ENCODE measurements around the gene HSPA2.
"Not testable (repeated sequence)": the region's sequence is repeated elsewhere in the genome, so short reads cannot be mapped to it uniquely, and the experiment has no call there.

Gene HSPA2

DNA sequence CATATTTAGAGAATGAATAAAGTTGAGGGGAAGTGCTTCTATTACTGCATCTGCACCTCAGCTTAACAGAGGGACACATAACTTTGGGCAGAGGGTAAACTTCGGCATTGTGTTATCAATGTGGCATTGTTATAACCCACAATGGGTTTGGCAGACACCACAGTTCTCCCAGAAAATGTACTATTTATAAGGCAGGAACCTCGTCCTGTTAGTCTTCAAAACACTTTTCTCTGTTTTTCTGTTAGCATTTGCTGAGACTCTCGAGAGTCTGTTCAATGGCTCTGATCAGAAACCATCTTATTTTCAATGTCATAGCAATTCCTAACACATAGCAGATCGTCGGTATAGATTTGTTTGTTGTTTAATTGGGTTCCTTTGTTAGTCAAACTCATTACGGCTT, 23.2 kb downstream of the HSPA2 start:
- DNase-seq = no peak

DNA sequence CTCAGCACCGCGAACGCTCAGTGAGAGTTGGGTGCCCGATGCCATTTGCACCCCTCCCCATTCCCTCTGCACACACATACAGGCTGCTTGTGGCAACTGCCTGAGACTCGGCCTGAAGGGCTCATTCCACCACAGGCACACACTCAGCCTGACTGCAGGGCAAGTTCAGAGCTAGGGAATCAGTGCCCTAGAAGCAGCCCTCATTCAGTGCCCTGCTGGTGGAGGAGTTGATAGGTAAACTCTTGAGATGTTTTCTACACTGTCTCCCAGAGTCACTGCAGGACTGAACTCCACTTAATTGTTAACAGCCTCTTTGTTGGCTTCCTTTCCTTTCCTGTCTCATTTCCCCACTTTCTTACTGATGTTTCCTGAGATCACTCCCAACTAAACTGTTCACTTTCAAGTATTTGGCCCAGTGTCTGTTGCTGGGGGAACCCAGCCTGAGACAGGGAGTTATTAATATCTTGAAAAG, 26.1 kb downstream of the HSPA2 start:
- no peak for DNase-seq

DNA sequence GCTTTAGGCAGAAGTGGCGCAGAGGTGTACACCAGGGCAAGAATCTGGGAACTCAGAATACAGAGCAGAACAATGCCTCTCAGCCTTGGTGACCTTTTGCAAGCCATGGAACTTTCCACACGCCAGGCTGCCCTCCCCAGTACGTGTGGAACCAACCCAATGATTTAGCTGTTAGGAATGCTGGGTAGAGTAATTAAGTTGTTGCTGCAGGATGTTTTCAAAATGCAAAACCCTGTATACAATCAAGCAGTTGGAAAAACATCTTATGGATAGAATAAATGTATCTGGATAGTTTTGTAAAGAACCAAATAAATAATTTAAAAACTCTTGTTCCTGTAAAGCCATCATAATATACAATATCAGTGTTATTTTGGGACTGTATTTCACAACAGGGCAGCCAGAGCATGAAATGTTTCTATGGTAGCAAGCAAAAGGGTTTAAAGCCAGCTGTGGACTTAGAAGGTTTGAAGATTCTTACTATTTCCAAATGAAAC, 28.6 kb downstream of the HSPA2 start:
- no peak for DNase-seq

DNA sequence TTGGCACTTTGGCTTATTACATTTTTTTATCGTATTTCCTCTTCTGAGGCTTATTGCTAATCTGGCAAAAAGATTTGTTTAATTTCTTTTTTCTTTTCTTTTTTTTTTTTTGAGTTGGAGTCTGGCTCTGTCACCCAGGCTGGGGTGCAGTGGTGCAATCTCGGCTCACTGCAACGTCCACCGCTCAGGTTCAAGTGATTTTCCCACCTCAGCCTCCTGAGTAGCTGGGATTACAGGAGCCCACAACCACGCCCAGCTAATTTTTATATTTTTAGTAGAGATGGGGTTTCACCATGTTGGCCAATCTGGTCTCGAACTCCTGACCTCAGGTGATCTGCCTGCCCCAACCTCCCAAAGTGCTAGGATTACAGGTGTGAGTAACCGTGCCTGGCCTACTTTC, 29.1 kb downstream of the HSPA2 start:
- DNase-seq = not testable (repeated sequence)

DNA sequence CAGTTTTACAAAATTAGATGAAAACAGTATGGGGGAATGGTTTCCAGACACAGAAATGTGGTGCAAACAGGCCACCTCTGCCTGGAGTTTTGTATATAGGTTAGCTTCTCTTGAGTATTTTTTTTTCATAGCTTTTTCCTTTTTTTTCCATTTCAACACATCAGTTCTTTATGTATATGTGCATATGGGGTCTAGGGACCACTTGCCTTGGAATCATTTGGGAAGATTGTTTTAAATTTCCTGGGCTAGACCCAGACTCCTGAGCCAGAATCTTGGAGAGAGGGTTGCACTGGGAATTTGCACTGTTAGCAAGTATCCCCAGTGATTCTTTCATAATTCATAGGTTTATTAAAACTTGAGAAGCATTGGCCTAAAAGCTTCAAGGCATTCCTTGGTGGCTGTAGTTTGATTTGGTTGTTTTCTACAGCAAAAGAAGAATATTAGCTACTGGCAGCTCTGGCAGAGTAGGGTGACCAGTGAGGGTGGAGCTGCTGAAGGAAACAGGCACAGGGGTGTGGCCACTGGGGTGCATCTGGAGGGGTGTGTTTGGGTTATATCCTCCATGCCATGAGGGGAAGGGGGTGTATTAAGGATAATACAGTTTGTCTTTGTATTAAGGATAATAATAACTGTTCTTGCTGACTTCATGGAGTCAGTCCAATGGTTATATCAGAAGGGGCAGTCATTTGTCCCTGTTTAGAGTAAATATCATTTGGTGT, 32.0 kb downstream of the HSPA2 start:
- DNase-seq = no peak

DNA sequence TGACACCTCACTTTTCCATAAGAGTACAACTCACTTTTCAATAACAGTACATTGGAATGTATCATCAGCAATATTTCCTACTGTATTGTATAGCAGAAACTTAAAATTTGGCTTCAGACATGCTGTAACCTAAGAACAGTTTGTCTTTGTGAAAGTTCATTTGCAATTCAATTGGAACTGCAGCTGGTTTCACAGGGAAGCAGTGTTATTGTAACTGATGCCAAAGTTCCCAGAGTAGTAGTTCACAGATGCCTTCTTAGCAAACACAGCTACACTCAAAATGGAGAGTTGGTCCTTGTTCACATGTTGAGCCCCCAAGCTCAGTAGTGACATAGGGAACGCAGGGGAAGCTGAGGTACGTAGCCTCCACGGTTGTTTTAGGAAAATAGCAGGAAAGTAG, 32.6 kb downstream of the HSPA2 start:
- DNase-seq = no peak

DNA sequence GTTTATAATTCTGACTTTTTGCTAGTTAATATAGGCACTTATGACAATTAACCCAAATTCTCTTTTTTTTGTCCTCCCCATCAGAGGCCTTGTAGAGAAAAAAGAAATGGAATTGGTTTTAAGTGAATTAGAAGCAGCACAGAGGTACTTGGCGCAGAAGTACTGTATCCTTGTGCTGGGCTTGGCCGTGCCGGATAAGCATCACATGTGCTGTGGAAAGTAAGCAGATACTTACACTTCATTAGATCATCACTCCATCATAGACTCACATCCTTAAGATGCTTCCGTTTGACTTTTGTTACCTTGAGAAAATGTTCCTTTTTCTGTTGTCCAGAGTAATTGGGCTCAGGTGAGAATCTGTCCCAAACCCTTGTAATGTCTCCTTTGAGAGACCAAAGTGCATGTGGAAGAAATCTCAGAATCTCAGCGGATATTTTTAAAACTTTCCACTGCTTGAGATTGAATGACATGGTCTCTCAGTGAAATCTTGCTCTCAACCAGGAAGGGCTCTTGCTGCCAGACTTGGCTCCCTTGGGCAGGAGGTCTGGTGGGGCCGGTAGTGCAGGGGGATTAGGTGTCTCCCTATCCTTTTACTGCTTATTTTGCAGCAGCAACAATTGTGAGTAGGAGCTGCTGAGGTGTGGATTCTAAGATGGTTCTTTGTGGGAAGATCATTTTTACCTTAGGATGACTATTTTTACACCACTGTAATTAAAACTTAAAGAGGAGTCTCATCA, 34.0 kb downstream of the HSPA2 start:
- no peak for DNase-seq

DNA sequence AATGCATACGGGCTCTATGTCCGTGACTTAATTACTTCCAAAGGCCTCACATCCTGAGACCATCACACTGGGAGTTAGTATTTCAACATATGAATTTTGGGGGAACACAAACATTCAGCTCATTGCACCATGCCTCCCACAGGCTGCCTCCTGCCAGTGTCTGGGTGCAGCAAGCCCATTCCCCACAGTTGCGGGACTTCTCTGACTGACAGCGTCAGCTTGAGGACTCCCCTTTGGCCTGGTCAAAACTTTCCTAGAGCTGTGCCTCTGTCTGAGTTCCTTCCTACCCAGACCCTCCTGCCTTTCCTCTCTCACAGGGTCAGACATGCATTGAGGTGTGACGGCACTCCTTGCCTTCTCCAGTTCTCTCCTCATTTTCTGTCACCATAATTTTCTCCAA, 36.7 kb downstream of the HSPA2 start:
- DNase-seq = no peak

DNA sequence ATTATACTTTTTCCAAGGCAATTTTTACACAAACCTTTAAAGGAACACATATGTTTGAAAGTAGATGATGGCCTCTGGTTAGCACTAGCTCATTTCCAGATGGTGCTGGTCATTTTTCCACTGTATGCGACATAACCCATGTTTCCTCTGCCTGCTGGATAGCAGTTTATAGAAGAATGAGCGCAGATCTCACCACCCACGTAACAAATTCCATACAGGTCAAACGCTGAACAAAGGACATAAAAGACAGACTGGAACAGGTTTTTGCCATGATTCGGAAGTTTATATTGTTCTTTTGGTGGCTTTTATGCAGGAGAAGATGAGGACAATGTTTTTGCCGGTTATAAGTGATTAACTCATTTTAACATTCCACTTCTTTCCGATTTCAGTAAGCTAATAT, 39.9 kb downstream of the HSPA2 start:
- no peak for DNase-seq

DNA sequence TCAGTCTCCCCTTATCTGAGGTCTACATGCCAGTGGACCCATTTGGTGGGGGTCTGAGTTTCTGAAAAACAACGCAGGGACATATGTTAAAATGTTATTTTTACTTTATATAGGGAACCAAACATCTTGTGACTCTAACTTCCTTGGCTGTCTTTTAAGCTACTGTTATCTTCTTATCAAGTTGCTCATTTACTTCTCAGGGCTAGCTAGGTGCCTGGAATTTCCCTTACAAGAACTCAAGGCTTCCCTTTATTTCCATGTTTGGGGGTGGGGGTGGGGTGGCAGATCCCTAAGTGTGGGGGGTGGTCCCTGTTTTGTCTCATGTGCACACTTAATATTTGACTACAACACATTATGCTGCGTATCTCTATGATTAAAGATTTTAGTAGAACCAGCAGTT, 40.8 kb downstream of the HSPA2 start:
- DNase-seq = no peak

DNA sequence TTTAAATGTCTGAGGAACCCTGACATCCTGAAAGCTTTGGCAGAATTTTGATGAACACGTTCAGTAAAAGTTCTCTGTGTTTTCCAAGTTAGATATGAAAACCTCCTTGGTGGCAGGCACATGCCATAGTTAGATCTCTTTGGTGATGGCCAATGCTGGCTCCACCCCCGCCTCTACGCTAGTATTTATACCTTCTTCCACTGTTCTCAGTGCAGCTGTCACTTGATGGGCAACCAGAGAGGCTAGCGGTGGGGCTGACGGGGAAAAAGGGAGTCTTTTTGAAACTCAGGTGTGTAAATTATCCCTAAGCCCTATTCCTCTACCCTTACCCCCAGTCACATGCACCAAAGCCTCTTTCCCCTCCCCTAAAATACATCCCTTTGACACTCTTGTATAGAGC, 41.3 kb downstream of the HSPA2 start:
- DNase-seq = no peak

DNA sequence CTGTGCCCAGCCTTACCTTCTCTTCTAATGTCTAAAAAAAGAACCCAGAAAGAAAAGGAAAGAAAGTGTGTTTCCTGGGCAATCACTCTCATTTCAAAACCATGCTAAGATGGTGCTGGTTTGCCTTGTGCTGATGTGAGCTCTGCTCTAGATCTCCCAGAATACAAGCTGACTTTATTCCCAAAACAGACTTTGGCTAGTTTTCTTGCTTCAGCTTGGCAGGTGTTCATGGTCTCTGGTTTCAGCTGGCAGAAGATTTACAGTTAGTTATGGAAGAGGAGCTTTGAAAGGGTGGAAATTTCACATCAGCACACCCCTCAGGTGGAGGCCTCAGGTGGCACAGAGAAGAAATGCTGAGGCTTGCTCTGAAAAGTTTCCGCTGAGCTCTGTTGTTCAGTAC, 43.6 kb downstream of the HSPA2 start:
- DNase-seq = no peak

DNA sequence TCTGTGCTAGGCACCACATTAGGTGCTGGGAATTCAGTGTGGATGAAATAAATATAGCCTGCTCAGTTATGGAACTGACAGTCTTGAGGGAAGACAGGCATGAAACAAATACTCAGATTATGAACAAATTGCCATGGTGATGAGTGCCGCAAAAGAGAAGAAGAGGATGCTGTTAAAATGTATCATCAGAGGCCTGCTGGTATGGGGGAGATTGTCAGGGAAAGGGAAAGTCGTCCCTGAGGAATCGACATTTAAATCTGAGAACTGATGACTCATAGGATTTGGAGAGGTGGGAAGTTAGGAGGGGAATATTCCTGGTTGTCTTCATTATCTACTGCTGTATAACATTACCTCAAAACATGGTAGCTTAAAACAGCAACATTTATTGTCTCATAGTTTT, 51.3 kb downstream of the HSPA2 start:
- no peak for DNase-seq
